H1 (cell line): ENCODE data around the gene CR2. TPM values are rescaled to one million over a fixed set of nuclear protein-coding genes. Genes with fewer than 3 reads are reported as not detected.

Source experiments
- CTCF ChIA-PET: fragments of 300-600 bp; sonication (Branson Sonifier 250); formaldehyde crosslinking; loops from one replicate; lab custom pipeline; 2021; ENCODE audit not compliant: partially characterized antibody; lab: Charles Lee
- POLR2A ChIA-PET: fragments of 300-600 bp; sonication (Branson Sonifier 250); formaldehyde crosslinking; loops from one replicate; lab custom pipeline; 2021; ENCODE audit warnings: inconsistent platforms; ENCODE audit not compliant: partially characterized antibody; lab: Charles Lee
- DNase-seq, 2 experiments: peaks; one replicate each; pipeline versions ENCODE4 v3.0.0 to v3.0.0-alpha.2; 2010 to 2022; ENCODE audit warnings: low spot score in 2 of 2, low read depth in 1 of 2, mixed read lengths in 1 of 2
- FAIRE-seq: peaks from 2 replicates; lab custom pipeline; 2011; peaks lifted over from hg19 to GRCh38; lab: Jason Lieb, UNC
- H2AFZ ChIP-seq: 2 replicates; pipeline ENCODE4 v1.8.1; 2012; ENCODE audit warnings: low read length, inconsistent platforms
- H2AK5ac ChIP-seq: 2 replicates; pipeline ENCODE4 v1.6.1; 2013; ENCODE audit warnings: low read depth, low read length
- H2BK120ac ChIP-seq: replicated peaks from 2 replicates; pipeline ENCODE3; 2013; ENCODE audit warnings: low read depth, low read length, inconsistent platforms
- H2BK12ac ChIP-seq: 2 replicates; pipeline ENCODE4 v1.6.1; 2013; ENCODE audit warnings: low read depth, low read length
- H2BK15ac ChIP-seq: 2 replicates; pipeline ENCODE4 v1.6.1; 2013; ENCODE audit warnings: low read length
- H2BK20ac ChIP-seq: 2 replicates; pipeline ENCODE4 v1.6.1; 2013; ENCODE audit warnings: low read length
- H2BK5ac ChIP-seq: 2 replicates; pipeline ENCODE4 v1.6.1; 2013; ENCODE audit warnings: low read depth, low read length
- H3K14ac ChIP-seq: 2 replicates; pipeline ENCODE4 v1.6.1; 2013; ENCODE audit warnings: inconsistent platforms; ENCODE audit not compliant: insufficient read length
- H3K18ac ChIP-seq: 2 replicates; pipeline ENCODE4 v1.6.1; 2013; ENCODE audit warnings: low read length; ENCODE audit errors: extremely low read depth
- H3K23ac ChIP-seq: 2 replicates; pipeline ENCODE4 v1.6.1; 2013; ENCODE audit warnings: inconsistent platforms; ENCODE audit not compliant: insufficient read length
- H3K23me2 ChIP-seq: 2 replicates; pipeline ENCODE4 v1.6.1; 2013; ENCODE audit warnings: low read depth, low read length
- H3K27ac ChIP-seq: 2 replicates; pipeline ENCODE4 v1.6.1; 2011; ENCODE audit warnings: low read depth, low read length, inconsistent platforms
- H3K27me3 ChIP-seq, 4 experiments: replicated peaks in 1 of 4; 1 replicate in 1 of 4; 2 replicates in 3 of 4; pipeline versions ENCODE4 v1.6.1 to v1.8.1; 2011 to 2013; ENCODE audit warnings: low read length in 3 of 4, mild to moderate bottlenecking in 3 of 4, inconsistent platforms in 2 of 4, mixed read lengths in 2 of 4, moderate library complexity in 1 of 4; ENCODE audit not compliant: control insufficient read depth in 3 of 4, insufficient read depth in 3 of 4; ENCODE audit errors: extremely low read depth in 1 of 4
- H3K36me3 ChIP-seq, 4 experiments: 2 replicates each; pipeline versions ENCODE4 v1.6.1 to v1.8.1; 2011 to 2013; ENCODE audit warnings: mild to moderate bottlenecking in 4 of 4, low read length in 3 of 4, moderate library complexity in 2 of 4, control low read depth in 1 of 4, inconsistent platforms in 1 of 4; ENCODE audit not compliant: insufficient read depth in 4 of 4, control insufficient read depth in 2 of 4
- H3K4ac ChIP-seq: replicated peaks from 2 replicates; pipeline ENCODE3; 2013; ENCODE audit warnings: low read length, low read depth, mixed read lengths, inconsistent platforms; ENCODE audit not compliant: insufficient read length
- H3K4me1 ChIP-seq, 4 experiments: replicated peaks in 1 of 4; 1 replicate in 1 of 4; 2 replicates in 3 of 4; pipeline versions ENCODE4 v1.6.1 to v1.8.1; 2011 to 2013; ENCODE audit warnings: low read length in 3 of 4, inconsistent platforms in 2 of 4, mixed read lengths in 1 of 4; ENCODE audit not compliant: insufficient read depth in 4 of 4, control insufficient read depth in 3 of 4
- H3K4me2 ChIP-seq, 2 experiments: 2 replicates each; pipeline versions ENCODE4 v1.6.1 to v1.8.1; 2011 to 2013; ENCODE audit warnings: low read depth in 2 of 2, low read length in 2 of 2, control low read depth in 1 of 2, inconsistent platforms in 1 of 2, mild to moderate bottlenecking in 1 of 2; ENCODE audit not compliant: insufficient read depth in 1 of 2
- H3K4me3 ChIP-seq, 4 experiments: fragments of 200-600, 300-600 bp in 1 of 4; sonication (generic), shearing (Covaris generic), sonication (Bioruptor Twin) in 1 of 4; 2 replicates each; pipeline versions ENCODE4 v1.5.1 to v1.8.1; 2011 to 2016; ENCODE audit warnings: low read length in 4 of 4, low read depth in 3 of 4, control low read depth in 2 of 4, inconsistent platforms in 2 of 4, mild to moderate bottlenecking in 2 of 4, mixed read lengths in 1 of 4, moderate library complexity in 1 of 4; ENCODE audit not compliant: insufficient read depth in 2 of 4; ENCODE audit errors: extremely low read depth in 1 of 4
- H3K56ac ChIP-seq: replicated peaks from 2 replicates; pipeline ENCODE3; 2013; ENCODE audit warnings: low read depth, mild to moderate bottlenecking, mixed read lengths, low read length, inconsistent platforms; ENCODE audit not compliant: insufficient read length
- H3K79me1 ChIP-seq: 2 replicates; pipeline ENCODE4 v1.6.1; 2013; ENCODE audit warnings: low read depth, low read length, control low read depth
- H3K79me2 ChIP-seq, 2 experiments: 2 replicates each; pipeline versions ENCODE4 v1.6.1 to v1.8.1; 2012 to 2013; ENCODE audit warnings: low read length in 2 of 2, mild to moderate bottlenecking in 2 of 2, inconsistent platforms in 1 of 2; ENCODE audit not compliant: insufficient read depth in 2 of 2, control insufficient read depth in 1 of 2
- H3K9ac ChIP-seq, 4 experiments: replicated peaks in 1 of 4; 1 replicate in 1 of 4; 2 replicates in 3 of 4; pipeline versions ENCODE4 v1.6.1 to v1.8.1; 2011 to 2013; ENCODE audit warnings: low read depth in 3 of 4, low read length in 3 of 4, control low read depth in 2 of 4, mild to moderate bottlenecking in 2 of 4, moderate library complexity in 2 of 4, inconsistent platforms in 1 of 4; ENCODE audit errors: extremely low read depth in 1 of 4
- H3K9me3 ChIP-seq, 2 experiments: 2 replicates each; pipeline versions ENCODE4 v1.6.1 to v1.8.1; 2012 to 2013; ENCODE audit warnings: mild to moderate bottlenecking in 2 of 2, moderate library complexity in 2 of 2, control low read depth in 1 of 2, inconsistent platforms in 1 of 2, low read depth in 1 of 2, low read length in 1 of 2, mixed read lengths in 1 of 2; ENCODE audit not compliant: insufficient read depth in 2 of 2
- H4K20me1 ChIP-seq, 2 experiments: replicated peaks in 1 of 2; 2 replicates each; pipeline versions ENCODE3 to v1.8.1; 2011 to 2013; ENCODE audit warnings: inconsistent platforms in 2 of 2, low read length in 2 of 2, mild to moderate bottlenecking in 1 of 2; ENCODE audit not compliant: insufficient read depth in 2 of 2, control insufficient read depth in 1 of 2
- H4K5ac ChIP-seq: 2 replicates; pipeline ENCODE4 v1.6.1; 2013; ENCODE audit warnings: low read length, low read depth, mixed read lengths, inconsistent platforms; ENCODE audit not compliant: insufficient read length
- H4K8ac ChIP-seq: 2 replicates; pipeline ENCODE4 v1.8.0; 2013; ENCODE audit warnings: mild to moderate bottlenecking, moderate library complexity, low read length, inconsistent platforms; ENCODE audit not compliant: insufficient read depth; ENCODE audit errors: extremely low read depth
- H4K91ac ChIP-seq: replicated peaks from 2 replicates; pipeline ENCODE3; 2013; ENCODE audit warnings: low read length, mixed read lengths, inconsistent platforms; ENCODE audit not compliant: insufficient read length
- CHD1 ChIP-seq: IDR thresholded peaks from 2 replicates; pipeline ENCODE4 v1.6.1; 2012; ENCODE audit warnings: low read depth, low read length, improper control_type of control experiment
- FOSL1 ChIP-seq: IDR thresholded peaks from 2 replicates; pipeline ENCODE4 v1.6.1; 2011; ENCODE audit warnings: mild to moderate bottlenecking, low read depth, low read length, moderate library complexity; ENCODE audit not compliant: insufficient read depth
- JUND ChIP-seq: IDR thresholded peaks from 2 replicates; pipeline ENCODE4 v1.6.1; 2011; ENCODE audit warnings: mild to moderate bottlenecking, improper control_type of control experiment, low read length
- MAFK ChIP-seq: IDR thresholded peaks from 2 replicates; pipeline ENCODE4 v1.6.1; 2012; ENCODE audit warnings: low read depth, mild to moderate bottlenecking, improper control_type of control experiment, low read length
- PHF8 ChIP-seq: fragments of 200-600 bp; sonication (generic); conservative IDR thresholded peaks from 2 replicates; pipeline ENCODE4 v1.7.1; 2012; ENCODE audit warnings: low read depth, mild to moderate bottlenecking, inconsistent platforms, low read length, moderate library complexity
- POLR2AphosphoS5 ChIP-seq: IDR thresholded peaks from 2 replicates; pipeline ENCODE4 v1.6.1; 2011; ENCODE audit warnings: low read depth, low read length
- RNF2 ChIP-seq: fragments of 200-900, 300-1000 bp; sonication (generic); IDR thresholded peaks from 2 replicates; pipeline ENCODE4 v1.7.1; 2016; ENCODE audit warnings: borderline replicate concordance, low read depth, mild to moderate bottlenecking, antibody characterized with exemption, low read length; ENCODE audit not compliant: poor library complexity, severe bottlenecking; ENCODE audit errors: missing control alignments
- SAP30 ChIP-seq: fragments of 300-600 bp; sonication (generic); IDR thresholded peaks from 2 replicates; pipeline ENCODE4 v1.7.1; 2012; ENCODE audit warnings: low read length, moderate library complexity, mild to moderate bottlenecking, inconsistent platforms; ENCODE audit not compliant: insufficient read depth, insufficient replicate concordance
- SP1 ChIP-seq: IDR thresholded peaks from 2 replicates; pipeline ENCODE4 v1.6.1; 2011; ENCODE audit warnings: low read depth, low read length
- SUZ12 ChIP-seq: fragments of 200-600 bp; sonication (generic); IDR thresholded peaks from 2 replicates; pipeline ENCODE4 v1.6.1; 2012; ENCODE audit warnings: mild to moderate bottlenecking, inconsistent platforms, low read length, moderate library complexity, mixed read lengths
- TAF1 ChIP-seq: IDR thresholded peaks from 2 replicates; pipeline ENCODE4 v1.6.1; 2011; ENCODE audit warnings: mild to moderate bottlenecking, low read depth, low read length
- TAF7 ChIP-seq: optimal IDR thresholded peaks from 2 replicates; pipeline ENCODE3; 2011; ENCODE audit warnings: low read depth, mild to moderate bottlenecking, inconsistent platforms, low read length, moderate library complexity, borderline replicate concordance
- TBP ChIP-seq: IDR thresholded peaks from 2 replicates; pipeline ENCODE4 v1.6.1; 2011; ENCODE audit warnings: low read depth, low read length, improper control_type of control experiment
- USF2 ChIP-seq: IDR thresholded peaks from 2 replicates; pipeline ENCODE4 v1.6.1; 2011; ENCODE audit warnings: low read length, improper control_type of control experiment
- YY1 ChIP-seq: IDR thresholded peaks from 2 replicates; pipeline ENCODE4 v1.6.1; 2011; ENCODE audit warnings: low read depth, mild to moderate bottlenecking, low read length
- polyA plus RNA-seq, 7 experiments: library from polyadenylated mRNA; depleted of rRNA in 3 of 7; stranded (reverse) in 5 of 7; unstranded in 2 of 7; fragments of >200 nt in 5 of 7; fragments of 200-250 nt in 2 of 7; gene quantifications; 1 replicate in 5 of 7; 2 replicates in 1 of 7; 4 replicates in 1 of 7; pipeline versions ENCODE4 v1.2.1 to v1.2.3, GENCODE V29; 2011 to 2013; ENCODE audit warnings: missing spikeins in 2 of 7, mixed read lengths in 2 of 7
- total RNA-seq: library from RNA; stranded (reverse); fragmentation: NEBNext Ultra II Directional; extraction: Animal tissue kit (Norgen Biotek cat#: 25700); gene quantifications from 2 replicates; pipeline ENCODE4 v1.2.1, GENCODE V29; 2021

Gene CR2
- total and polyA plus RNA-seq, 2 of the 8 experiments (the other 6 are each of a cell fraction or from before 2014, with no cell fraction given), result 1.7 to 3.0 TPM

- H2BK15ac ChIP-seq, result no peak overlapping the region
- no peak overlapping the region for H3K18ac ChIP-seq
- H3K36me3 ChIP-seq, result no peaks in the 10 kb centered on the region
- no peaks in the 10 kb centered on the region; the same call in 1 of the 2 replicates for H3K23me2 ChIP-seq
- no peaks in the 10 kb centered on the region for H4K20me1 ChIP-seq
- H3K9me3 ChIP-seq, result no peaks in the 10 kb centered on the region
- no peak overlapping the region for H3K14ac ChIP-seq
- H3K27ac ChIP-seq, result no peak overlapping the region
- ChIA-PET POLR2A (no interaction called here), CTCF (no interaction called here)
- H3K79me2 ChIP-seq, result no peaks in the 10 kb centered on the region
- no peaks in the 10 kb centered on the region for H3K79me1 ChIP-seq
- H2AK5ac ChIP-seq, result no peak overlapping the region
- no peaks in the 10 kb centered on the region for H3K27me3 ChIP-seq
- no peak overlapping the region for H4K91ac ChIP-seq
- H3K9ac ChIP-seq, result no peak overlapping the region
- no peak overlapping the region for H2BK12ac ChIP-seq
- H3K4me2 ChIP-seq, result no peak overlapping the region
- no peak for FAIRE-seq
- DNase-seq, result no peak
- H3K4me1 ChIP-seq, result no peaks in the 10 kb centered on the region
- H3K56ac ChIP-seq, result no peak overlapping the region
- no peak overlapping the region for H4K8ac ChIP-seq
- no peak overlapping the region for H3K23ac ChIP-seq
- H2BK120ac ChIP-seq, result no peak overlapping the region
- H2AFZ ChIP-seq, result no peak overlapping the region
- no peak overlapping the region for H2BK5ac ChIP-seq
- H3K4me3 ChIP-seq, result no peak overlapping the region
- no peak overlapping the region for H3K4ac ChIP-seq
- no peak overlapping the region for H2BK20ac ChIP-seq
- no peak overlapping the region for H4K5ac ChIP-seq
- TF ChIP-seq JUND (no peak), YY1 (no peak), FOSL1 (no peak), CHD1 (no peak), USF2 (no peak), SP1 (no peak), TAF7 (no peak), SAP30 (no peak), RNF2 (no peak), PHF8 (no peak), POLR2AphosphoS5 (no peak), TBP (no peak), TAF1 (no peak), MAFK (no peak), SUZ12 (no peak)
Observed at GRCh38 chr1:207462535-207462934, 8.4 kb downstream of the CR2 start.
